K562 (cell line): ENCODE results near the gene MYB.

Source experiments
- MTF1 ChIP-seq: fragments of 250-450 bp; sonication (Bioruptor Pico); IDR thresholded peaks from 2 replicates; pipeline ENCODE4 v1.9.0; 2021; ENCODE audit warnings: moderate library complexity, mild to moderate bottlenecking, inconsistent platforms, borderline replicate concordance
- NCOA2 ChIP-seq, 2 experiments: fragments of 450-650 bp; IDR thresholded peaks; 2 replicates each; pipeline ENCODE4 v1.6.1; 2018; ENCODE audit warnings: mild to moderate bottlenecking in 2 of 2, moderate library complexity in 1 of 2; ENCODE audit not compliant: partially characterized antibody in 2 of 2

DNA sequence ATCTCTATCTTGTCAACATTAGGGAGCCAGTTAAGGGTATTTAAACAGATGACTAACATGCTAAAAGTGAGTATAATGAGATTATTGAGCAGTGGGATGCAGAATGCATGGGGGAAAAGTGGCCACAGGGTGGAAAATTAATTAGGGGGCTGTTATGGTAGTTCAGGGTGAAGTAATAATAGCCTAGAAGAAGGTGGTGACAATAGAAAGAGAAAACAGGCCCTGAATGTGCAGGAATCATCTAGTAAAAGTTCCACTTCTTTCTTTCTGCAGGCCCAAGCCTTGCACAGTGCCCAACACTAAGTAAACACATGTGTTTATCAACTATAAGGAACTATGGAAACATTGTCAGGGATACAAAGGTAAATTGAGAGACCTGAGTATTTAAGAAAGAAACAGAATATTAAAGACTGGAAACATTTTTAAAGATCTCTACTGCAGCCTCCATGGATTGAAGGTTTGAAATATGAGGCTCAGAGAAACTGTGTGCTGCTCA lies 7.1 kb upstream of the MYB start:
- TF ChIP-seq MTF1 (CRISPR knock-in tag): no peak
- TF ChIP-seq NCOA2 (IDR thresholded peaks at IDR 0.05; ENCODE audit: partially characterized antibody in 2 of 2): no peak
